HG03196 (cell line): Measurements from ENCODE around the gene PRDM12.

Source experiments
- ATAC-seq: cut with Tn5 transposase; IDR thresholded peaks from one replicate; pipeline ENCODE4 v1.9.1; 2021; ENCODE audit not compliant: unreplicated experiment

The PRDM12 gene

DNA sequence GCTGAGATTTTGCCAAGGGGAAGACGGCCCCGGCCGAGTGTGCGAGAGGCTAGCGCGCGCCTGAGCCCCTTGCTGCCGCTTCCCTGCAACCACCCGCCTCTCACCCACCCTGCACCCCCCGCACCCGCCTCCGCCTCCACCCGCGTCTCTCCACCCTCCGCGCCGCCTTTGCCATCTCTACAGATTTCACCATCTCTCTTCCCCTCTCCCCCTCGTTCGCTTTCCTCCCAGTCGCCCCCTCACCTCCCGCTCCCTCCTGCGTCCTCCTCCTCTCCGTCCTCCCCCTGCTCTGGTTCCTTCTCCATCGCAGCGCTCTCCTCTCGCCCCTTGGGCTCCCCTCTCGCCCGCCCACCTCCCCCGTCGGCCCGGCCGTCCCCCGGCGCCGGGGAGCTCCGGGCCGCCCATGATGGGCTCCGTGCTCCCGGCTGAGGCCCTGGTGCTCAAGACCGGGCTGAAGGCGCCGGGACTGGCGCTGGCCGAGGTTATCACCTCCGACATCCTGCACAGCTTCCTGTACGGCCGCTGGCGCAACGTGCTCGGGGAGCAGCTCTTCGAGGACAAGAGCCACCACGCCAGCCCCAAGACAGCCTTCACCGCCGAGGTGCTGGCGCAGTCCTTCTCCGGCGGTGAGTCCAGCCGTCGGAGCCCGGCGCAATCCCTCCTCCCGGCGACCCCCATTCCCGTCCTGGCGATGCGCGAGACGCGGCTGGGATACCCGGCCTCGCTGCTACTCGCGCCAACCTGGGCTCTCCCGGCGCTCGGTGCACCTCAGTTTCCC is at the start of gene PRDM12:
PRDM12 (plus strand) TSS at position 344 of the 778 bp plus-strand sequence; CDS start at position 404, 60 bp downstream.
- no peak for ATAC-seq

DNA sequence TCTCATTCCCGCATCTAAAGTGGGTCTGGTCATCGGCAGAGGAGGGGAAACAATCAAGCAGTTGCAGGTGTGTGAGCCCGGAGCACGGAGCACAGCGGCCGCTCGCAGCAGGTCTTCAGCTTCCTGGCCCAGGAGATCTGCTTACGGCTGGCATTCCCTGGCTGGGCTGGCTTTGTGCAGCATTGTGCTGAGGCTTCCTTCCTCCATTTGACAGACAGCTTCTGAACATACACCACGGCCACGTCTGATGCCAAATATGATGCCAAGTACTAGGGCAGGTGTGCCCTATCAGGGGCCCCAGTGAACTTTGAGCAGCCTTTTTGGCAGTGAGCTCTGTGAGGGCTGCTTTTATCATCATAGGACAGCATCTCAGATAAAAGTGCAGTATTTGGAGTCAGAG is 47.9 kb upstream of the PRDM12 start:
- no peak for ATAC-seq

DNA sequence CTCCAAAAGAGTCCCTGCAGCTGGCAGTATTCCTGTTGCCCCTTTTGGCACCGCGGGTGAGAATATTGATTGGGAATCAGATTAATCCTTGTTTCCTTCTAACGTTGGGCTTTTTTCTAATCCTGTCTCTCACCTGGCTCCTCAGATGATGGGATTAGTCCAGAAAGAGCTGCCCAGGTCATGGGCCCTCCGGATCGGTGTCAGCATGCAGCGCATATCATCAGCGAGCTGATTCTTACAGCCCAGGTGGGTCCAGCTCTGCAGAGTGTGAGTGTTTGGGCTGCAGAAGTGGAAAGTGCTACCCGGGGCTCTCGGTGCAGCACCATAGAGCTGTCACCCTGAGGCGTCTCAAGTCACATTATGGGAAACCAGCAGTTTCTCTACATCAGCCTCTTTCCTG is 40.9 kb upstream of the PRDM12 start:
- ATAC-seq: no peak

DNA sequence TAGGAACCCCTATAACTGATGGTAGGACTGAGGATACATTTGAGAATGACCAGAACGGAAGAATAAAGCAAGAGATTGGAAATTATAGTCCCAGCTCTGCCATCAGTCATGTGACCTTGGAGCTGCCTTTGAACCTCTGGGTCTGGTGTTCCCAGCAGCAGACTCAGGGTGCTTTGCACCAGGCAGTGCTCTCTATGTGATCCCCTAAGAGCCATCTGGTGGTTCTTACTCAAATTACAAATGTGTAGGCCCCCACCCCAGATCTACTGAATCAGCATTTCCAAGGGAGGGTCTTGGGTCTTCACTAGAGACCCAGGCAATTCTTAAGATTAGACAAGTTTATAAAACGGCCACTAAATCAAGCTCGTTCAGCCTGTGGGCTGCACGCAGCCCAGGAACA is 40.2 kb upstream of the PRDM12 start:
- ATAC-seq: no peak

DNA sequence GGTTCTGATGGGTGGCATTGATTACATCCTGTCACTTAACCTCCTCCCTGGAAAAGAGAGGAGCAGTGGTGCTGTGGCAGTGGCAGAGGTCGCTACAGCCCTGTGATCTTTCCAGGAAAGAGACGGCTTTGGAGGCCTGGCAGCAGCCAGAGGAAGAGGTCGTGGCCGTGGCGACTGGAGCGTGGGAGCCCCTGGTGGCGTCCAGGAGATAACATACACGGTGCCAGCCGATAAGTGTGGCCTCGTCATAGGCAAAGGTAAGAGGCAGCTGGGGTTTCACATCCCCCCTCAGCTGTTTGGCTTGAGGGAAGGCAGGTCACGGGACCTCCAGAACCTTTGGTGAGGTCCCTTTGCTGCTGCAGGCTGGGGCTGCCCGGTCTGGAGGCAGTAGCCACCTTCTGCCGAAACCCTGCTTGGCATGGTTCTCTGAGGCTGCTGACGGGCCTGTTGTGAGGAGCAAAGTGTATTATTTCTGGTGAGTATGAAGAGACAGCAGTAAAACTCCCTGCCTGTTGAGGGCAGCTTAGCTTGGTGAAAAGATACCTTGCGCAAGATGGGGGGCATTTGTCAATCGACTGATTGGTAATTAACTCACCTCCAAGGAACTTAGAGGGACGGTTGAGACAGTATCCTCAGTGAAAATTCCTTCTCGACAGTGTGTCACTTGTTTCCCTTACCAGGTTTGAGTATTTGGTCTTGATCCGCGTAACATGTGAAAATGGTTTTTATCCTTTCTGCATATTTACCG is 38.0 kb upstream of the PRDM12 start:
- ATAC-seq: no peak

DNA sequence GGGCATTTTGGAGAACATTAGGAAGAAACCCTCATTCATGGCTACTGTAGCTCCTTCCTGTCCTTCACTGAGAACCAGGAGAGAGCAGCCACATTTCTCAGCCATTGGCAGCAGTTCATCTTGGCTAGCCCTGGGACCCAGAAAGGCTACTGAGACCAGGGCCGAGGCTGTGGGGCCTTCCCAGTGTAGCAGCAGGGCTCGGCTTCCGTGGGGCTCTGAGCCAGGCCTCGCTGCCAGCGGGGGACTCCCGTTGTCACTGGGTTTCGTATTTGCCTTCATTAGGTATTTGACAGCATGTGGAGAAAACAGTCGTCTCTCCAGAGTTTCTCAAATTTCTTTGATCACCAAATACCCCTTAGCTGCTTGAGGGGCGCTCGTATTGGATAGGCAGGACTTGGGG is 37.3 kb upstream of the PRDM12 start:
- ATAC-seq: no peak

DNA sequence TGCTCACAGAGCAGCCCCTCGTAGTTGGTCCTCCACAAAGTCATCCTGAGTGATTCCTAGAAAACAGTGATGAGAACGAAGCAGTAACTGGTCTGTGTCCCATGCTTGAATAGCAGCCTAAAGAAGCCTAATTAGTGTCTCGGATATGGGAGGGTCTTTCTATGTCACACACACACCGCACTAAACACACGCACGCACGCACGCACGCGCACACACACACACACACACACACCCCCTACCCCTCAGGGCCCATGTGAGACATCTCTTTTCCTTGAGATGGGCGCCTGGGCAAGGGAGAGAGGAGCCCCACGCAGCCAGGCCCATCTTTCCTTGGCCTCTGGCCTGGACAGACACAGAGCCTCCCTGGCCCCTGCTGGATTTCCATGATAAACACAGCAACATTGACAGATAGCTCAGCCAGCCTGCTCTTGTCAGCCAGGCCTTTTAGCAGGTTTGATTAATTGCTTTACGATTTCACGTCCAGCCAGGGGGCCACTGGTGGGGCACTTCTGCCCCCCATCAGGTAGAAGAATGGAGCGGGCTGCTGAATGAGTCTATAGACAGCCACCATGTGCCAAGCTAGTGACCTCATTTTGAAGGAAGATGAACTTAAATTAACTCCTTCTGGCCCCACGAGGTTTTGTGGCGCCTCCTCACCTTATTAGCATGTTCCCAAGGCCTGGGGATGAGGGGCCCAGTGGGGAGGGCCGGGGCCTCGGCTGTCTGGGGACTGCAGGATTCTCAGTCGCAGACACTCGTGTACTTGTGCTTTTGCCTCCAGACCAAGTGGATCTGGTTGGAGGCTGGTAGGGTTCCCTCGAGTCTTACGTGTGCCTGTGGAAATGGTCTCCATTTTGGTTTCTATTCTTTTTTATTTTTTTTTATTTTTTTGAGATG is 36.2 kb upstream of the PRDM12 start:
- ATAC-seq: no peak

DNA sequence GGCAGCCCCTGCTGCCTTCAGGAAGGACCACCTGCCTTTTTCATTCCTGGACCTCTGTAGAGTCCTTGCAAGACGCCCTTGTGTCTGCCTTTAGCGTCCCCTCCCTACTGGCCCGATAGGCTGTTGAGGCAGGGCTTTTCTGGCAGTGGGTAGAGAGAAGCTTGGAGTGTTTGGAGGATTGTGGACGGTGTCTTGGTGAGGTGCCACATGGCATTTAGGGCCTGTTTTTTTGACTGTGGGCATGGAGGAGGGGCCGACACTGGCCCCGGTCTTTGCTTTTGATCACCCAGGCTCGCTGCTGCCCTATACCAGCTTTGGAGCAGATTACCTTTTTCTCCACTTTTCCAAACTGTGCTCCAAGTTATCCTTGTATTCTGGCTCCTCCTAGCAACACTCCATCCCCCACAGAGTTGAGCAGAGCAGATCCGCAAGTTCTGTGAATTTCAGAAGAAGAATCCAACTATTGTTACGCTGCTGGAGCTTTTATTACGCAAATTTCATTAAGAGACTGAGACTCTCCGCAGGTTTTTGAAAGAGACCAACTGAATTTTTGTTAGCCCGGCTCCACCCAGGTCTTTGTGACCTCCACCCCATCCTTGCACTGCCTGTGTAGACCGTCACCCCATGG is 34.8 kb upstream of the PRDM12 start:
- ATAC-seq: no peak

DNA sequence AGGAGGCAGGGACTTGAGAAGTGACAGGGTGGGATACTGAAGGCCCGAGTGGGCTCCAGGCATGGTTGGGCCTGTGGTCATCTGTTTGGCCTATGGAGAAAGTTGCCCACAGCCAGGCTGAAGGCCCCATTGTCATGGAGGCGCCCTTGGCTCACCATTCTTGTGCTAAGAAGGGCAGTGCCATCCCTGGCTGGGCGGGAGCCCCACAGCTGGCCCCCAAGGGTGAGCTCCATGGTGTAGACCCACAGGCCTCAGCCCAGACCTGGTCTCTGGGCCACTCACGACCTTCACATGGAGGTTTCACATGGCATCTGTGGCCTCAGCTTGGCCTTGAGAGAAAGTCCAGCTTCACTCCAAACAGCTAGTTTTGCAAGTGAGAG is 34.3 kb upstream of the PRDM12 start:
- ATAC-seq: no peak

DNA sequence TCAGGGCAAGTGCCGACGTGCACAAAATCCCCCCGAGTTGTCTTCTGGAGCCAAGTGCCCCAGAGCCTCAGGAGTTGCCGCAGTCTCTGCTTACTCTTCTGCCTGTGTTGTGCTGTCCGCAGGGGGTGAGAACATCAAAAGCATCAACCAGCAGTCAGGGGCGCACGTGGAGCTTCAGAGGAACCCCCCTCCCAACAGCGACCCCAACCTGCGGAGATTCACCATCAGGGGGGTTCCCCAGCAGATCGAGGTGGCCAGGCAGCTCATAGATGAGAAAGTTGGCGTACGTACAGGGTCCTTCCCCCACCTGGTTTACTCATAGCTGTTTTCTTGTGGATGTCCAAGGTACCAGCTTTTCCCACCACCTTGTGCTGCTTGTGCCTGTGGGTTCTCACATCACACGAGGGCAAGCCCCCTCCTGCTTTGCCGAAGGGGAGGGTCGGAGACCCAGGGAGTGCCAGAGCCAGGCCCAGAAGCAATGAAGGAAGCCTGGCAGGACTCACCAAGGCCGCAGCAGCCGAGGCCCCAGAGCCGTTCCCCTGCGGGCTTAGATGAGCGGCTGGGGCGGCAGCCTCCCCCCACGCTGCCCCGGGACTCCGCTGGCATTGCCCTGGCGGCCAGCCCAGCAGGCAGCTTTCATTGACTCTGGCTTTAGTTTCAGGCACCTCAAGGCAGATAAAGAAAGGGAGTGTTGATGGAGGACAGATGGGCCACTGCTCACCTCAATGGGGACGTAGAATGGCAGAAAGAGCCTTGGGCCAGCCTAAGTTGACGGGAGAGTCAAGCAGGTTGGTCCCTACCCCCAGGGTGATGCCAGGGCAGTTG is 33.7 kb upstream of the PRDM12 start:
- no peak for ATAC-seq

DNA sequence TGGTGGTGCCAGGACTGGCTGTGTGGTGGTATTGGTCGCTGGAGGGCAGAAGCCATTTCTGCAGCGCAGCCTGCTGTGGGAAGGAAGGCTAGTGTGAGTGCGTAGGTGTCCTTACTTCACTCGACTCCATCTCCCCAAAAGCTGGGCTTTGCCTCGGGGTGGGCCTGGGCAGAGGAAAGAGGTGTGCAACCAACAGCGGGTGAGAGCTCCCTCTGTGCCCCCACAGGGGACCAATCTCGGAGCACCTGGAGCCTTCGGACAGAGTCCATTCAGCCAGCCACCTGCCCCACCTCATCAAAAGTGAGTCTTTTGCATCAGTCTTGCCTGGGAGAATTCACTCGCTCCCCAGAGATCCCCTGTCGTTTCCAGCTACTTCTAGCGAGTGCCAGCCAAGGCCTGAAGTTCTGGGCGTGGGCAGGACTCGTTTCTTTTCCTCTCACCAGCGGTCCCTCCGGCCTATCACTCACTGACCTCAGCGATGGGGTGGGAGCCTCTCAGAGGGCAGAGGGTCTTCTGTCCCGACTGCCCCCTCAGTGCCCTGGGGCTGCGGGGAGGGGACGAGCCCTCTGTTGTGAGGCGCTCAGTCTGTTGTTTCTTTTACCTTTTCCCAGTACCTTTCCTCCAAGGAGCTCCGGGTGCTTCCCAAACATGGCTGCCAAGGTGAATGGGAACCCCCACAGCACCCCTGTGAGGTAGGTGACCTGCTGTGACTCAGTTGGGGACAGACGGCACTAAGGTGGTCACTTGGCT is 32.9 kb upstream of the PRDM12 start:
- ATAC-seq: no peak

DNA sequence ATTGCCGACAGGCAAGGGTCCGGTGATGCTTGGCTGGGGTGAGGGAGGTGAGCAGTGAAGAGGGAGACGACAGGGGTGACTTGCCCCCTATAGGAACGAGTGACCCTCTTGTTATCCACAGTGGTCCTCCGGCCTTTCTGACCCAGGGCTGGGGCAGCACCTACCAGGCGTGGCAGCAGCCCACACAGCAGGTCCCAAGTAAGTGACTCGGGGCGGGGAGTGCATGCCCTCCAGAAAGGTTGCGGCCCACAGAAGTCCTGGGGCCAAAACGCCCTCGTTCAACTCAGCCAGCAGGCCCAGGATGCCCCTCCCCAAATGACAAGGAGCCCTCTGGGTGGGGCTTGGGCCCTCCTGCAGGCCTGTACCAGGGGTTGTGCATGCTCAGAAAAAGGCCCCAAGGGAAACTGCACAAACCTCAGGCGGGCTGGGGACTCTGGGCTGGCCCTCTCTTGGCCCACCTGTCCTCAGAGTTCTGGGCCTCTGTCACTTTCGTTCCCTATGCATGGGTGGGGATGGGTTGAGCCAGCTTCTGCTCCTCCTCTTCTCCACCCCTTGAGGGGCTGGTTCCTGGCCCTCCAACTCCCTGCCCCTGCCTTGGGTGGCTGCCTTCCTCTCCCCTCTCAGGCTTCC is 32.2 kb upstream of the PRDM12 start:
- no peak for ATAC-seq

DNA sequence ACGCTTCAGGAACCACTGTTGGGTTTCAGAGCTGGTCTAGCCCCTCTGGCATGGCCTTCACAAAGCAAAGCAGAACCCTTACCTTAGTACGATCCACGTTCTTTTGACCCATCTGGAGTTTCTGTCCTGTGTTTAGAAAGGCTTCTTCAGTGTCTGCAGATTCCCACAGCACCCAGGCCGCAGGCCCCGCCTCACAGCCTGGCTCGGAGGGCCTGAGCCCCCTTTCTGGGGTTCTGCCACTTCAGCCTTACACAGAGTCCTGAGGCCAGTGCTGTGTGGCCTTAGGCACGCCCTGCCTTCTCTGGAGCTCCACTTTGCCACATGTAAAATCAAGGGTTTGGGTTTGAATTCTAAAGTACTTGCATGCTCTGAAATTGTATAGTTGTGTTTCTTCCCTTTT is 31.6 kb upstream of the PRDM12 start:
- no peak for ATAC-seq

DNA sequence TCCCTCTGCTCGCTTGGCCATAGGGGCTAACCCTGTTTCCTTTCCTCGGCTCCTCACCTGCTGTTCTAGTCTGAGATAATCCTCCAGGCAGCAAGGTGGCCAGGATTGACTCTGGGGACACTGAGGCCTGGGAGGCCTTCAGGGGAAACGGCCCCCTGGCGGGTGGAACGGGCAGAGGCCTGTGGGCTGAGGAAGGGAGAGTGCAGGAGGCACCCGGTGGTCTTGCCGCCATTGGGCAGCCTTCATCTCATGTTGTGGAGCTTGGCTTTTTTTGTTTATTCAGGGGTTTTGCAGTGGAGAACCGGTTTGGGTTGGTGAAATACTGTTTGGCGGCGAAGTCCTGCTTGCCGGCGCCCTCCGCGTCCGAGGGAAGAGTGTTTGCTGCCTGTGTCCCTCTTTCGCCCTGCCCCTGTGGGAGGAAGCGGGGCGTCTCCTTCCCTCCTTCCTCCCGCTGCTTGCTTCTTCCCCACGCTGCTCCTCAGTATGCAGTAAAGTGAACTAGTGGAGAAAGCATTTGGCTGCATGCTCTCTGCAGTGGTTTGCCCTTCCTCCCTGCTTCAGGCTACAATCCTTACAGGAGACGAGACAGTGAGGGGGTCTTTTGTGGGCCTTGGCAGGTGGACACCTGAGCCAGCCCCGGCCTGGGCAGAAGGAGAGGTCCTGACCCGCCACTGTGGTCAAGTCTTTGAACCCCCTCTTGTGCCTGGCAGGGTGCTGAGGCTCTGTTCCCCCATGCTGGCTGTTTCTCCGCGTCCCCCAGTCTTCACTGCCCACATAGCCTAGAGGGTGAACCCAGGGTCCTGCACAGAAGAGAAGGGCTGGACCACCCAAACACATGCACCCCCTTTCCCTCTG is 30.8 kb upstream of the PRDM12 start:
- no peak for ATAC-seq

DNA sequence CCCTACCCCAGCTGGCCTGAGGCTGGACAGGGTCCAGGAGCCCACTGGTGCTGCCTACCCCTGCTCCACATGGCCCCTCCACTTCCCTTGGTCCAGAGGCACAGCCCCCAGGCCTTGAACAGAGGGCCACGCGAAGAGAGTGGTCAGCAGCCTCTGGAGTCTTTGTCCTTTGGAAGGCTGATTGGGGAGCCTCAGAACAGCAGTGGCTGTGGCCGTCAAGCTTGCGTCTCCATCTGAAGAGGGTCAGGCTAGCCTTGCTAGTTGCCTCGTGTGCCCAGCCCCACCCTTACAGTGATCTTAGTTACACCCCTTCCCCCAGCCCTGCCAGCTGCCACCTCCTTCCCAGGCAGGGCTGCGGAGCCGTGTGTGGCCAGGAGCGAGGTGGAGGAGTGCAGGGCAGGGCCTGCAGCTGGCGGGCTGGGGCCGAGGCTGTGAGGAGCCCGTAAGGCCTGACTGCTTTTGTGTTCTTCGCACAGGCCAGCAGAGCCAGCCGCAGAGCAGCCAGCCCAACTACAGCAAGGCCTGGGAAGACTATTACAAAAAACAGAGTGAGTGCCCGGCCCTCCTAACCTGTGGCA is 30.1 kb upstream of the PRDM12 start:
- ATAC-seq: no peak

DNA sequence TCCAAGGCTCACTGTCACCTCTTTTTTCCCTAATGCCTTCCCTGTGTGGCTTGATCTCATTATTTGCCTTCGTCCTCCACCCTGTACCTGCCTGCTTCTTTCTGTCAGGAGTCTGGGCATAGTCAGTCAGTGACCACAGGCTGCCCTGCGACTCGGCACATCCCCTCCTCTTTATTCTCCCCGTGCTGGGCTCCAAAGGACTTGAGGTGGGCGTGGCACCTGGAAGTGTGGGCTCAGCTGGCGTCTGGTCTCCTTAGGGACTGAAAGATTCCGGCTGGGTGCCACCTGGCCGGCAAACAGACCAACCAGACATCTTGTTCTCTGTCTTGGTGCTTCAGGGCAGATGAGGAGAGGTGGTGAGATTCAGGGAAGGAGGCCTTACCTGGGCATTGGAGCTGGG is 29.6 kb upstream of the PRDM12 start:
- no peak for ATAC-seq

DNA sequence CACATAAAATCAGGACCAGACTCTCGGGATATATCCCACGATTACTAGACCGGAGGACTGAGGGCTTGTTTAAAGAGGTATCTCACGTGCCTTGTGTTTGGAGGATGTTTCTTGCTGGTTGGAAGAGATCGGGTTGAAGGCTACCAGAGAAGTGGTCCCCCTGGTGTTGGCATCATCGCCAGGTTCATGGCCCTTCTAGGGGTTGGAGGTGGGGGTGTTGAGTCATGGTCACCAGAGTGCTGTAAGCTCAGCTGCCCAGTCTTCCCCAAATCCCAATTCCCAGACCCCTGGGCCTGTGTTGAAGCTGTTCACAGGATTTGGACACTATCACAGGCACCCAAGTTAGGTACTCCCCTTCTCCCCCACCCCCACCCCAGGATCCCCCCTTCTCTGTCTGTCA is 29.1 kb upstream of the PRDM12 start:
- no peak for ATAC-seq
